Measurements from ENCODE around the gene OCLN.

- TF ChIP-seq, protein P1, sequence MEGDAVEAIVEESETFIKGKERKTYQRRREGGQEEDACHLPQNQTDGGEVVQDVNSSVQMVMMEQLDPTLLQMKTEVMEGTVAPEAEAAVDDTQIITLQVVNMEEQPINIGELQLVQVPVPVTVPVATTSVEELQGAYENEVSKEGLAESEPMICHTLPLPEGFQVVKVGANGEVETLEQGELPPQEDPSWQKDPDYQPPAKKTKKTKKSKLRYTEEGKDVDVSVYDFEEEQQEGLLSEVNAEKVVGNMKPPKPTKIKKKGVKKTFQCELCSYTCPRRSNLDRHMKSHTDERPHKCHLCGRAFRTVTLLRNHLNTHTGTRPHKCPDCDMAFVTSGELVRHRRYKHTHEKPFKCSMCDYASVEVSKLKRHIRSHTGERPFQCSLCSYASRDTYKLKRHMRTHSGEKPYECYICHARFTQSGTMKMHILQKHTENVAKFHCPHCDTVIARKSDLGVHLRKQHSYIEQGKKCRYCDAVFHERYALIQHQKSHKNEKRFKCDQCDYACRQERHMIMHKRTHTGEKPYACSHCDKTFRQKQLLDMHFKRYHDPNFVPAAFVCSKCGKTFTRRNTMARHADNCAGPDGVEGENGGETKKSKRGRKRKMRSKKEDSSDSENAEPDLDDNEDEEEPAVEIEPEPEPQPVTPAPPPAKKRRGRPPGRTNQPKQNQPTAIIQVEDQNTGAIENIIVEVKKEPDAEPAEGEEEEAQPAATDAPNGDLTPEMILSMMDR (IDR thresholded peaks at IDR 0.05; ENCODE audit: poor library complexity, severe bottlenecking): no peak
- no peak for TF ChIP-seq RAD21 (conservative IDR thresholded peaks at IDR 0.05)
- TF ChIP-seq EP300 (conservative IDR thresholded peaks at IDR 0.05; ENCODE audit: poor library complexity, severe bottlenecking): no peak
- no peak for TF ChIP-seq POLR2AphosphoS5 (IDR thresholded peaks at IDR 0.05)
Observed at GRCh38 chr5:69527128-69527770, 34.7 kb downstream of the OCLN start.

Data from neural cell (in vitro differentiated cells).